Measurements from ENCODE around the gene PMVK. TPM values are rescaled to one million over a fixed set of nuclear protein-coding genes. Genes with fewer than 3 reads are reported as not detected.
A peak's percentile ranks its signal among the peaks of the same experiment; 100 is the strongest.
"Not testable (repeated sequence)": the region's sequence is repeated elsewhere in the genome, so short reads cannot be mapped to it uniquely, and the experiment has no call there.

PMVK gene
- total RNA-seq, 4 donors from 2014 or later = 2.6 to 21.2 (median 6.4) TPM

- DNase-seq = no peak
- Histone ChIP-seq H3K9me3 (no peaks in the 10 kb centered on the region), H3K4me1 (no peaks in the 10 kb centered on the region), H3K4me3 (no peak overlapping the region), H3K27me3 (no peaks in the 10 kb centered on the region), H3K27ac (no peak overlapping the region), H3K36me3 (no peaks in the 10 kb centered on the region)
- intact Hi-C loops (cut with DNase I; ENCODE audit: low total_unique reads) = no loop called here
- no peak for TF ChIP-seq CTCF (IDR thresholded peaks at IDR 0.05)
- TF ChIP-seq POLR2A (IDR thresholded peaks at IDR 0.05) = no peak
Measured at GRCh38 chr1:154978360-154978759, 41.8 kb upstream of the PMVK start.

GRCh38 chr1:154977762-154978161 is 41.2 kb upstream of the PMVK start:
- DNase-seq; intact Hi-C loops (cut with DNase I; ENCODE audit: low total_unique reads): not testable (repeated sequence)

GRCh38 chr1:154975409-154976059 is 39.0 kb upstream of the PMVK start:
- H3K9me3 ChIP-seq = no peaks in the 10 kb centered on the region
- intact Hi-C loops (cut with DNase I; ENCODE audit: low total_unique reads) = no loop called here
- H3K27me3 ChIP-seq = no peaks in the 10 kb centered on the region
- peaks cover 0 to 8% of the 10 kb centered on the region in 2 donors for H3K4me1 ChIP-seq
- H3K27ac ChIP-seq = peak overlapping the region; percentile 99
- peak; percentile 65 to 76 for DNase-seq
- TF ChIP-seq CTCF (IDR thresholded peaks at IDR 0.05) = peak in 1 of 4 experiments; percentile 2
- TF ChIP-seq POLR2A (IDR thresholded peaks at IDR 0.05) = no peak
- peak overlapping the region; percentile 50 to 73 for H3K4me3 ChIP-seq
- no peaks in the 10 kb centered on the region for H3K36me3 ChIP-seq

More at GRCh38 chr1:154977762-154978161, 41.2 kb upstream of the PMVK start:
- H3K9me3 ChIP-seq, H3K27ac ChIP-seq, H3K27me3 ChIP-seq, H3K4me3 ChIP-seq, H3K4me1 ChIP-seq, H3K36me3 ChIP-seq: not testable (repeated sequence)

- peak; percentile 94 to 96 for DNase-seq
- intact Hi-C loops (cut with DNase I; ENCODE audit: low total_unique reads) = no loop called here
Measured at GRCh38 chr1:154974808-154975408, 38.4 kb upstream of the PMVK start.

GRCh38 chr1:154974102-154974807 is 37.7 kb upstream of the PMVK start, which contains the start of gene CKS1B:
Gene CKS1B, plus strand, starts transcription at chr1:154974681. Its CDS starts 65 bp downstream, at chr1:154974746.
- TF ChIP-seq CTCF (IDR thresholded peaks at IDR 0.05) (no peak), POLR2A (IDR thresholded peaks at IDR 0.05) (peak in 1 of 2 donors; percentile 45)
- Histone ChIP-seq H3K27me3 (no peaks in the 10 kb centered on the region), H3K9me3 (no peaks in the 10 kb centered on the region), H3K4me1 (peaks cover 3 to 8% of the 10 kb centered on the region in 2 donors), H3K4me3 (peak within 1 kb of the TSS; percentile 54 to 73), H3K36me3 (no peaks in the 10 kb centered on the region), H3K27ac (peak within 1 kb of the TSS; percentile 99)
- intact Hi-C loops (cut with DNase I; ENCODE audit: low total_unique reads) = no loop called here
- peak; percentile 98 for DNase-seq

More at GRCh38 chr1:154974808-154975408, 38.4 kb upstream of the PMVK start:
- peaks cover 3 to 8% of the 10 kb centered on the region in 2 donors for H3K4me1 ChIP-seq
- no peaks in the 10 kb centered on the region for H3K36me3 ChIP-seq
- H3K27me3 ChIP-seq = no peaks in the 10 kb centered on the region
- peak overlapping the region; percentile 99 for H3K27ac ChIP-seq
- TF ChIP-seq CTCF (IDR thresholded peaks at IDR 0.05) (no peak), POLR2A (IDR thresholded peaks at IDR 0.05) (peak; percentile 71 to 77)
- H3K9me3 ChIP-seq = no peaks in the 10 kb centered on the region
- H3K4me3 ChIP-seq = peak overlapping the region; percentile 50 to 73
